Activated naive CD4-positive, alpha-beta T cell treated with anti-CD3 and anti-CD28 coated beads, Interleukin-2, amount 50 U/mL, for 16 hours (primary cell): ENCODE results near the gene ZFY.
A peak's percentile ranks its signal among the peaks of the same experiment; 100 is the strongest.

Experiments used
- DNase-seq: peaks from one replicate; pipeline ENCODE4 v3.0.0-alpha.2; 2020

Gene ZFY

GRCh38 chrY:2934861-2935715 lies at the start of gene ZFY:
TSS of gene ZFY (plus strand) at chrY:2935381. CDS start at chrY:2953937, 18,556 bp downstream.
- DNase-seq = peak; percentile 69

- DNase-seq = no peak
Observed at GRCh38 chrY:2885880-2886279, 49.3 kb upstream of the ZFY start.

- no peak for DNase-seq
Observed at GRCh38 chrY:2887386-2887785, 47.8 kb upstream of the ZFY start.

GRCh38 chrY:2887955-2888354 lies 47.2 kb upstream of the ZFY start:
- no peak for DNase-seq

GRCh38 chrY:2893471-2893870 lies 41.7 kb upstream of the ZFY start:
- no peak for DNase-seq

- no peak for DNase-seq
Observed at GRCh38 chrY:2896050-2896449, 39.1 kb upstream of the ZFY start.

- DNase-seq = no peak
Observed at GRCh38 chrY:2907356-2907755, 27.8 kb upstream of the ZFY start.

GRCh38 chrY:2913066-2913815 lies 21.9 kb upstream of the ZFY start:
- DNase-seq = peak; percentile 33

- no peak for DNase-seq
Observed at GRCh38 chrY:2934078-2934477, 1.1 kb upstream of the ZFY start.

- peak; percentile 86 for DNase-seq
Observed at GRCh38 chrY:2935716-2936435, 695 bp downstream of the ZFY start.

- no peak for DNase-seq
Observed at GRCh38 chrY:2936436-2936750, 1.2 kb downstream of the ZFY start.

GRCh38 chrY:2937149-2937548 lies 2.0 kb downstream of the ZFY start:
- DNase-seq = no peak

- peak; percentile 30 for DNase-seq
Observed at GRCh38 chrY:2949590-2950252, 14.5 kb downstream of the ZFY start.

GRCh38 chrY:2950655-2951054 lies 15.5 kb downstream of the ZFY start:
- no peak for DNase-seq

- DNase-seq = no peak
Observed at GRCh38 chrY:2952912-2953311, 17.7 kb downstream of the ZFY start.

GRCh38 chrY:2954735-2955134 lies 19.6 kb downstream of the ZFY start:
- DNase-seq = no peak

- DNase-seq = no peak
Observed at GRCh38 chrY:2955561-2955960, 20.4 kb downstream of the ZFY start.

GRCh38 chrY:2962061-2962460 lies 26.9 kb downstream of the ZFY start:
- DNase-seq = no peak

GRCh38 chrY:2964814-2965213 lies 29.6 kb downstream of the ZFY start:
- DNase-seq = no peak

- DNase-seq = no peak
Observed at GRCh38 chrY:2965629-2966028, 30.4 kb downstream of the ZFY start.

GRCh38 chrY:2969561-2969960 lies 34.4 kb downstream of the ZFY start:
- DNase-seq = no peak

- DNase-seq = no peak
Observed at GRCh38 chrY:2972708-2973107, 37.5 kb downstream of the ZFY start.

- no peak for DNase-seq
Observed at GRCh38 chrY:2973110-2973751, 38.0 kb downstream of the ZFY start.
